ENCODE results near the gene MAGEC3. TPM values are rescaled to one million over a fixed set of nuclear protein-coding genes. Genes with fewer than 3 reads are reported as not detected.
"Not testable (repeated sequence)": the region's sequence is repeated elsewhere in the genome, so short reads cannot be mapped to it uniquely, and the experiment has no call there.

The MAGEC3 gene
- total RNA-seq: not detected
- long read RNA-seq: 0 reads

GRCh38 chrX:141838016-141838415, at the start of gene MAGEC3:
Gene MAGEC3 (plus strand): TSS chrX:141838316. CDS start chrX:141838316, 0 bp downstream.
- intact Hi-C loops (cut with DNase I): no loop called here
- no peak for DNase-seq
- ATAC-seq (ENCODE audit: poor library complexity): no peak

GRCh38 chrX:141791856-141792255, 46.3 kb upstream of the MAGEC3 start:
- ATAC-seq (ENCODE audit: poor library complexity): no peak
- intact Hi-C loops (cut with DNase I): no loop called here
- DNase-seq: no peak

GRCh38 chrX:141811438-141811837, 26.7 kb upstream of the MAGEC3 start:
- intact Hi-C loops (cut with DNase I): no loop called here
- ATAC-seq (ENCODE audit: poor library complexity): no peak
- no peak for DNase-seq

GRCh38 chrX:141814213-141814857, 23.8 kb upstream of the MAGEC3 start:
- intact Hi-C loops (cut with DNase I): no loop called here
- ATAC-seq (ENCODE audit: poor library complexity) (no peak), DNase-seq (no peak)

- no peak for DNase-seq
- no peak for ATAC-seq (ENCODE audit: poor library complexity)
- intact Hi-C loops (cut with DNase I): no loop called here
Observed at GRCh38 chrX:141815904-141816303, 22.2 kb upstream of the MAGEC3 start.

- ATAC-seq (ENCODE audit: poor library complexity) (no peak), DNase-seq (no peak)
- intact Hi-C loops (cut with DNase I): no loop called here
Observed at GRCh38 chrX:141832247-141832646, 5.9 kb upstream of the MAGEC3 start.

- DNase-seq (no peak), ATAC-seq (ENCODE audit: poor library complexity) (no peak)
- intact Hi-C loops (cut with DNase I): no loop called here
Observed at GRCh38 chrX:141839856-141840255, 1.7 kb downstream of the MAGEC3 start.

- intact Hi-C loops (cut with DNase I): no loop called here
- ATAC-seq (ENCODE audit: poor library complexity) (no peak), DNase-seq (no peak)
Observed at GRCh38 chrX:141857479-141857878, 19.4 kb downstream of the MAGEC3 start.

- no peak for DNase-seq
- ATAC-seq (ENCODE audit: poor library complexity): no peak
- intact Hi-C loops (cut with DNase I): no loop called here
Observed at GRCh38 chrX:141879616-141880015, 41.5 kb downstream of the MAGEC3 start.

GRCh38 chrX:141888811-141889210, 50.7 kb downstream of the MAGEC3 start:
- ATAC-seq (ENCODE audit: poor library complexity); DNase-seq; intact Hi-C loops (cut with DNase I): not testable (repeated sequence)

GRCh38 chrX:141894733-141895132, 56.6 kb downstream of the MAGEC3 start:
- ATAC-seq (ENCODE audit: poor library complexity): no peak
- intact Hi-C loops (cut with DNase I): no loop called here
- DNase-seq: no peak

- intact Hi-C loops (cut with DNase I): no loop called here
- no peak for ATAC-seq (ENCODE audit: poor library complexity)
- no peak for DNase-seq
Observed at GRCh38 chrX:141897690-141898089, 59.6 kb downstream of the MAGEC3 start.

GRCh38 chrX:141902366-141902765, 64.2 kb downstream of the MAGEC3 start:
- intact Hi-C loops (cut with DNase I): no loop called here
- ATAC-seq (ENCODE audit: poor library complexity) (no peak), DNase-seq (no peak)

GRCh38 chrX:141903400-141904155, 65.5 kb downstream of the MAGEC3 start, which contains the start of gene MAGEC1:
Gene MAGEC1 (plus strand): TSS chrX:141903894. CDS start chrX:141905073, 1,179 bp downstream.
- ATAC-seq (ENCODE audit: poor library complexity): no peak
- intact Hi-C loops (cut with DNase I): no loop called here
- no peak for DNase-seq

GRCh38 chrX:141904262-141904661, 66.1 kb downstream of the MAGEC3 start:
- ATAC-seq (ENCODE audit: poor library complexity) (no peak), DNase-seq (no peak)
- intact Hi-C loops (cut with DNase I): no loop called here

GRCh38 chrX:141917801-141918200, 79.7 kb downstream of the MAGEC3 start:
- ATAC-seq (ENCODE audit: poor library complexity) (no peak), DNase-seq (no peak)
- intact Hi-C loops (cut with DNase I): no loop called here

GRCh38 chrX:141924293-141924692, 86.2 kb downstream of the MAGEC3 start:
- no peak for ATAC-seq (ENCODE audit: poor library complexity)
- intact Hi-C loops (cut with DNase I): no loop called here

GRCh38 chrX:141928432-141928831, 90.3 kb downstream of the MAGEC3 start:
- ATAC-seq (ENCODE audit: poor library complexity) (no peak), DNase-seq (no peak)
- intact Hi-C loops (cut with DNase I): no loop called here

More at GRCh38 chrX:141924293-141924692, 86.2 kb downstream of the MAGEC3 start:
- DNase-seq: no peak

GRCh38 chrX:141934059-141934641, 96.0 kb downstream of the MAGEC3 start:
- no peak for DNase-seq
- intact Hi-C loops (cut with DNase I): no loop called here
- ATAC-seq (ENCODE audit: poor library complexity): no peak

GRCh38 chrX:141935645-141936044, 97.5 kb downstream of the MAGEC3 start:
- ATAC-seq (ENCODE audit: poor library complexity) (no peak), DNase-seq (no peak)
- intact Hi-C loops (cut with DNase I): no loop called here
